Bronchus fibroblast of lung (primary cell): ENCODE data around the gene CALHM1. TPM values are rescaled to one million over a fixed set of nuclear protein-coding genes. Genes with fewer than 3 reads are reported as not detected.

ENCODE experiments used
- total RNA-seq: library from RNA; depleted of rRNA; stranded (reverse); fragments of >200 nt; gene quantifications from 2 replicates; pipeline ENCODE4 v1.2.3, GENCODE V29; 2015

The CALHM1 gene, protein sequence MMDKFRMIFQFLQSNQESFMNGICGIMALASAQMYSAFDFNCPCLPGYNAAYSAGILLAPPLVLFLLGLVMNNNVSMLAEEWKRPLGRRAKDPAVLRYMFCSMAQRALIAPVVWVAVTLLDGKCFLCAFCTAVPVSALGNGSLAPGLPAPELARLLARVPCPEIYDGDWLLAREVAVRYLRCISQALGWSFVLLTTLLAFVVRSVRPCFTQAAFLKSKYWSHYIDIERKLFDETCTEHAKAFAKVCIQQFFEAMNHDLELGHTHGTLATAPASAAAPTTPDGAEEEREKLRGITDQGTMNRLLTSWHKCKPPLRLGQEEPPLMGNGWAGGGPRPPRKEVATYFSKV
- total RNA-seq: not detected in 2 replicates

DNA sequence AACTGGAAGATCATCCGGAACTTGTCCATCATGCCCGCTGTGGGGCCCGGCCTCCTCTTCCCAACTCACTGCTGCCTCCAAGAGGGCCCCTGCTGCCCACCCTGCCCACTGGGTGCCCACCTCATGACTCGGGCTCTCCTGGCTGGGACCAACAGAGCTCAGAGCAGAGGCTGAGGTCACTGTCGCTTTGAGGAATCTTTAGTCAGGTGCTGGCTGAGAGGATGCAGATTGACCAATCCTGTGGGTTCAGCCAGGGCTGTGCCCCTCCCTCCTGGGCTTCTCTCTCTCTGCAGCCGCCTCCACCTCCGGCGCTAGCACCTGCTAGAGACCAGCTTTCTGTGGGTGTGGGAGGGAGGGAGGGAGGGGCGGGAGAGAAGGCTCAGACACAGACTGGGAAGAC is at the start of gene CALHM1:
Gene CALHM1, minus strand, starts transcription at position 181 of the 400 bp plus-strand sequence. Its CDS starts 149 bp downstream, at position 32.

DNA sequence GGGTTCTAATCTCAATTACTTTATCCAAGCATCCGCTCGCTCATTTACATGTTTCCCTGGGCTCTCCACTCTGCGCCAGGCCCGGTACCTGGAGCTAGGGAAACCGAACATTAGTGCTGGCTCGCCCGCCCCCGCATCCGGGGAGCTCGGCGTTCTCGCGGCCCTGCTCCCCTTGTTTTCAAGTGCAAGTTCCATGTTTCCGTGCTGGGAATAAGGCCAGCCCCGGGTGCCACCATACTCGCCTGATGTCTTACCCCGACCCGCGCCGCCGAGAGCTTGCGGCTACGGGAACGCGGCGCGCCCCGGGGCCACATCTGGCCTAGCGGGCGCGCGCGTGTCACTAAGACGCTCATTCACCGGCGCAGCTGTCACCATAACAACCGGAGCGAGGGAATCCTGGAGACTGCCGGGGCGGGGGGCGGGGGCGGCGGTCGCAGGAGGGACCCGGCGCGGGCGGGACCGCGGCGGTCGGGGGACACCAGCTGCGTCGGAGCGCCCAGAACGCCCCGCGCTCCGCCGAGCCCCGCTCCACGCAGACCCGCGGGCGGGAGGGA is 34.7 kb upstream of the CALHM1 start, which contains the start of gene NEURL1:
Gene NEURL1, plus strand, starts transcription at position 344 of the 554 bp plus-strand sequence. CDS start 683 bp downstream, outside the sequence.

DNA sequence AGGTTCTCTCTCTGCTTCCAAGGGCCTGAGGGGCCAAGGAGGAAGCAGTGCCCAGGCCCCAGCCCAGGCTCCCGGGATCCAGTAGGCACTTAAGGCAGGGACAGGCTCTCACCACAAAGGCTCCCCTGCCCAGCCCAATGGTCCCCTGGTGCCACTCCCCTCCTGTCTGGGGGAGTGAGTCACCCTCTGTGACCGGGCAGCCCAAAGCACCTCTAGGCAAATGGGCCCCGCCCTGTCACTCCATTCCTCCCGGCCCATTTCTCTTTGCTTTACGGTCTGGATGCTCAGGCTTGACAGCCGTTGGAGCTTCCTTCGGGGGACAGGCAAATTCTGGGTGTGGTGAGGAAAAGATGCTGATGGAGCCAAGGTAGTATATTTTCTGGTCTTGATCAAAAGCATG is 20.4 kb upstream of the CALHM1 start, which contains the start of gene CALHM3:
Gene CALHM3, minus strand, starts transcription at position 106 of the 400 bp plus-strand sequence. CDS start 208 bp downstream, outside the sequence.

DNA sequence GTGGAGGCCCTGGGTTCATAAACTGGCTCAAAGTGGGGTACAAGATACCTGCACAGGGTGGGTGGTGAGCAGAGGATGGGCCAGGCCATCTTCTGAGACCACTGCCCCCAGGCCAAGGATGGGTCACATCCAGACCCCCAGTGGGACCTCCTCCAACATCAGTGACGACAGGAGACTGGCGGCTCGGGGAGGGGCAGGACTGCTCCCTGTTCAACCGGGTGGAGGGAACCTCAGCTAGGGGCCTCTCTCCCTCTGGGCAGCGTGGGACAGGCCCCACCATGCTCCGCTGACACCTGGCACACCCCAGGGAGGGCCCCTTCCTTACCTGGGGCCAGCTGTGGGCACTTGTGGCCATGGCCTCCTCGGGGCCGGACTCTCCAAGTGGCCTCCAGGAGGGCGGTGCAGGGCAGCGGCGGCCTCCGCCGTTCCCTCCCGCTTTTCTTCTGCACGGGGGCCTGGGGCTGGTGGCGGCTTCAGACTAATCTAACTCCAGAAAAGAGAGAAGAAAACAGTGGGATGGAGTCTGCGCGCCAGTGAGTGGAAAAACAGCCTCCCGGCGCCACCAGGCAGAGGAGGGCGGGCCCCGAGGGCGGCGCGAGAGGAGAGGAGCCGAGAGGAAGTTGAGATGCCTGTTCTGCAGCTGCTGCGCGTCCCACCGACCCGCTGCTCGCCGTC is 6.7 kb downstream of the CALHM1 start, which contains the start of gene CALHM2:
Gene CALHM2, minus strand, starts transcription at position 540 of the 675 bp plus-strand sequence. CDS start 2,429 bp downstream, outside the sequence.

Other genes starting within 250 kb of the CALHM1 start
- under 0.01 TPM in 1 of 2 replicates, not detected in the other for gene RPEL1, start 213.0 kb downstream of the CALHM1 start, total RNA-seq
- 0.59 and 0.67 TPM in 2 replicates for gene INA, start 181.8 kb downstream of the CALHM1 start, total RNA-seq
- gene PCGF6, start 107.8 kb downstream of the CALHM1 start, total RNA-seq: 7.6 and 10.9 TPM in 2 replicates
- gene TAF5, start 90.9 kb downstream of the CALHM1 start, total RNA-seq: 4.2 and 5.5 TPM in 2 replicates
- gene ATP5MK, start 62.4 kb downstream of the CALHM1 start, total RNA-seq: 331 and 341 TPM in 2 replicates
- gene PDCD11, start 62.3 kb downstream of the CALHM1 start, total RNA-seq: 20.8 and 28.1 TPM in 2 replicates
- gene CALHM2, start 6.5 kb downstream of the CALHM1 start, total RNA-seq: 14.3 and 19.0 TPM in 2 replicates
- not detected in 2 replicates for gene CALHM3, start 20.3 kb upstream of the CALHM1 start, total RNA-seq
- 0.15 and 0.17 TPM in 2 replicates for gene NEURL1, start 34.8 kb upstream of the CALHM1 start, total RNA-seq